GM12865 (cell line): ENCODE results near the gene GPR85.

Experiments used
- DNase-seq: peaks from one replicate; pipeline ENCODE4 v3.0.0; 2010; ENCODE audit warnings: low read depth
- H3K4me3 ChIP-seq: 2 replicates; pipeline ENCODE4 v1.5.1; 2011; ENCODE audit warnings: mild to moderate bottlenecking, low read depth, low read length, control low read depth
- TF ChIP-seq, protein P1 (sequence below): IDR thresholded peaks from 2 replicates; pipeline ENCODE4 v1.5.1; 2011; ENCODE audit warnings: low read length, control low read depth, low read depth, inconsistent platforms; ENCODE audit not compliant: insufficient read depth; ENCODE audit errors: missing control alignments

The GPR85 gene

GRCh38 chr7:113084496-113085172, 2.0 kb downstream of the GPR85 start:
- DNase-seq, result no peak
- TF ChIP-seq, protein P1, sequence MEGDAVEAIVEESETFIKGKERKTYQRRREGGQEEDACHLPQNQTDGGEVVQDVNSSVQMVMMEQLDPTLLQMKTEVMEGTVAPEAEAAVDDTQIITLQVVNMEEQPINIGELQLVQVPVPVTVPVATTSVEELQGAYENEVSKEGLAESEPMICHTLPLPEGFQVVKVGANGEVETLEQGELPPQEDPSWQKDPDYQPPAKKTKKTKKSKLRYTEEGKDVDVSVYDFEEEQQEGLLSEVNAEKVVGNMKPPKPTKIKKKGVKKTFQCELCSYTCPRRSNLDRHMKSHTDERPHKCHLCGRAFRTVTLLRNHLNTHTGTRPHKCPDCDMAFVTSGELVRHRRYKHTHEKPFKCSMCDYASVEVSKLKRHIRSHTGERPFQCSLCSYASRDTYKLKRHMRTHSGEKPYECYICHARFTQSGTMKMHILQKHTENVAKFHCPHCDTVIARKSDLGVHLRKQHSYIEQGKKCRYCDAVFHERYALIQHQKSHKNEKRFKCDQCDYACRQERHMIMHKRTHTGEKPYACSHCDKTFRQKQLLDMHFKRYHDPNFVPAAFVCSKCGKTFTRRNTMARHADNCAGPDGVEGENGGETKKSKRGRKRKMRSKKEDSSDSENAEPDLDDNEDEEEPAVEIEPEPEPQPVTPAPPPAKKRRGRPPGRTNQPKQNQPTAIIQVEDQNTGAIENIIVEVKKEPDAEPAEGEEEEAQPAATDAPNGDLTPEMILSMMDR, result no peak
- H3K4me3 ChIP-seq, result no peak overlapping the region

DNA sequence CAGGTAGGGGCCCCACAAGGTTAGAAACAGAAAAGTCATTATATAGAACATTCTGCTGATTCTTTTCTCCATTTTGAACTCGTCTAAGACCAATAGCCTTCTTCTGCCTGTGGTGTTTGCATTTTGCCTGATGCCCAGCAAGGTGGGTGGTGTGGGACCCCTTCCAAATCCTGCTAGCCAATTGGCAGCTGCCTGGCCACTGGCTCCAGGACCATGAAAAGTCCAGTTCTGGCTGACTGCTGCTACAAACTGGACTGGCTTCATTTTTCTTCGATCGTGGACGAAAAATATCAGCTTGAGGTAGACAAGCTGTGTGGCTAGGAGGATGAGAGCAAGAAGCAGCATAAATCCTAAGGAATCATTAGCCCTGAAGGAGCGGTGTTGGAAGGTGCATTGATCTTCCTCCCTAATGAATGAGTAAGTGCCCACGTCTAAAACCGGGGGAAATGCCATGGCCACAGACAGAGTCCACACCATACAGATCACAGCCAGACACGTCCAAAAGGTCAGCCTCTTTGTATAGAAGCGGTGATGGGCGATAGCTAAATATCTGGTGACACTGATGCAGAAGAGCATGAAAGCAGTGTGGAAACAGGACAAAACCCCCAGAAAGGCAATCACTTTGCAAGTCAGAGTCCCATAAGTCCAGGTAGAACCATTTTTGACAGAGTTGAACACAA, 2.7 kb downstream of the GPR85 start:
- H3K4me3 ChIP-seq, result no peak overlapping the region
- no peak for DNase-seq
- TF ChIP-seq, protein P1, result no peak

GRCh38 chr7:113083132-113083815, 3.4 kb downstream of the GPR85 start:
- no peak overlapping the region for H3K4me3 ChIP-seq
- no peak for DNase-seq
- TF ChIP-seq, protein P1, result no peak

- H3K4me3 ChIP-seq, result no peak overlapping the region
- TF ChIP-seq, protein P1, result no peak
- no peak for DNase-seq
Measured at GRCh38 chr7:113078331-113078730, 8.3 kb downstream of the GPR85 start.

GRCh38 chr7:113076703-113077102, 9.9 kb downstream of the GPR85 start:
- TF ChIP-seq, protein P1, result no peak
- no peak for DNase-seq
- no peak overlapping the region for H3K4me3 ChIP-seq

GRCh38 chr7:113071465-113071864, 15.2 kb downstream of the GPR85 start:
- no peak for DNase-seq
- TF ChIP-seq, protein P1, result no peak
- no peak overlapping the region for H3K4me3 ChIP-seq
